Measurements from ENCODE around the gene LRIG1. TPM values are rescaled to one million over a fixed set of nuclear protein-coding genes. Genes with fewer than 3 reads are reported as not detected.
"Not testable (repeated sequence)": the region's sequence is repeated elsewhere in the genome, so short reads cannot be mapped to it uniquely, and the experiment has no call there.

The LRIG1 gene
- polyA plus RNA-seq, 3 donors: 15.3 to 105 (median 56.8) TPM

DNA sequence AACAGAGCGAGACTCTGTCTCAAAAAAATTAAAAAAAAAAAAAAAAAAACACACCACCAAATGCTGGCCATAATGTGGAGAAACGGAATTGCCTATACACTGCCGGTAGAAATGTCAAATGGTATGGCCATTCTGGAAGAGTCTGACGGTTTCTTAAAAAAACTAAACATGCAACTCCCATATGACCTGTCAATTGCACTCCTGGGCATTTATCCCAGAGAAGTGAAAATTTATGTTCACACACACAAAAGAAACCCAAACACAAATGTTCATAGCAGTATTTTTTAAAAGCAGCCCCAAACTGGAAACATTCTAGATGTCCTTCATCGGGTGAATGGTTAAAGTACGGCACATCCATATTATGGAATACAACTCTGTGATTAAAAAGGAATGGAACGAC lies 66.1 kb downstream of the LRIG1 start:
- 73 to 76% (median 74%) methylated on average over 7 of the region's 7 CpGs for WGBS, 3 donors
- H3K27ac ChIP-seq (ENCODE audit: low read depth, low read length): no peak overlapping the region

DNA sequence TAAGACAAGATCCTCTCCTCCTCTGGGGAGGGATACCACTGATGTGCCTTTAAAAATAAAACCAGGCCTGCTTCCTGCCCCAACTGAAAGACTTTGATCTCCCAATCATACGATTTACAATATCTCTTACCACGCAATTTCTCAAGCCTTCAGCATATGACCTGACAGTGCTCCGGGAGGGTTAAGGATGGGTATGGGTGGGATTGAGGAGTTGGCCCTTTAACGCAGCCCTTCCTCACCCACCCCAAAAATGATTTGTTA lies 67.4 kb downstream of the LRIG1 start:
- no peak overlapping the region for H3K27ac ChIP-seq (ENCODE audit: low read depth, low read length)
- 29 to 49% (median 32%) methylated on average over 4 of the region's 4 CpGs for WGBS, 3 donors

DNA sequence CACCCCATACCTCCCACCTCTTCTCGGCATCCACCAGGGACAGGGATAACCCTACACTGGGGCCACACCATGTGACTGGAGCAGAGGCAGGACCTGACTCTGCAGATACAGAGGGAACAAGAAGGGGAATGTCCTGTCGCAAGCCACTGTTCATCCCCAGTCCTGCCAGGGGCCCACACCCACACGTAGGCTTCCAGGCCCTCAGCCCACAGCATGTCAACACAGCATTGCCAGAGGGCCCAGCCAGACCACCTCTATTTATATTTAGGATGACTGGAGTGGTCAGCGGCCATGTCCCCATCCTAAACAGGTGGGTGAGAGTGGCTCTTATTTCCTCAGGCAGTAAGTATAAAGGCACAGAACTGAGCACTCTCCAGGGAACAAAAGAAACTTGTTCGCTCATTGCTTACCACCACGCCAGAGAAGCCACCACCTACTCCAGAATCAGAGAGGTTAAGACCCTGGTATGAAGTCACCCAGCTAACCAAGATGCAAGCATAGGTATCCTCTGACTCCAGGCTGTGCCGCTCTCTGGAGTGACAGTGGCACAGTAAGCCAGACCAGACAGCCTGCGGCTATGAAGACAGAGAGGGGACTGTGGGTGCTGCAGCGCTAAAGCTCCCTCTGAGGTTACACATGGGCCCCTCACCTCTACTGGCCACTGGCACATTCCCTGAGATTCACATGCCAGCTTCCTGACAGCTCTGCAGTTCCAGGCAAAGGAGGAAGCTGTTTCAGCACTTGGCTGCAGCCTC lies 67.9 kb downstream of the LRIG1 start:
- WGBS, 3 donors: 71 to 85% (median 79%) methylated on average over 9 of the region's 9 CpGs
- no peak overlapping the region for H3K27ac ChIP-seq (ENCODE audit: low read depth, low read length)

- H3K27ac ChIP-seq (ENCODE audit: low read depth, low read length): no peak overlapping the region
- 76 to 95% (median 94%) methylated on average over 11 of the region's 11 CpGs for WGBS, 3 donors
These were observed 68.6 kb downstream of the LRIG1 start for GRCh38 chr3:66432041-66432766.

DNA sequence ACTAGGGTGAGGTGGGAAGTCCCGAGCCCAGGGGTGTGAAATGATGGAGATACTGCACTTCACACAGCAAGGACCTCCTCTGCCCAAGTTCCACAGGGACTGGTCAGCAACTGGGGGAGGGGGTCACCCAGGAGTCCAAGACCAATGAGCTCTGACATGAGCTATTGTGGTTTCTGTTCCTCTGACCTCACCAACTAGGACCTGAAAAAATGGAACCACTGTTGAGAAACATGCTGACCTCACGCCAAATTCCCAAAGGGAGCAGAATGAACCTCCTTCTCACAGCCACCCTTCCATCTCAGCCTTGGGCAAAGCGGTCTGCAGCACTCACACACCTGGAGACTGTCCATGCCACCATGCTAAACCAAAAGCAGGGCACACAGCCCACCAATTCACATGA lies 69.3 kb downstream of the LRIG1 start:
- 83 to 90% (median 88%) methylated on average over 3 of the region's 3 CpGs for WGBS, 3 donors
- H3K27ac ChIP-seq (ENCODE audit: low read depth, low read length): no peak overlapping the region

- WGBS, 3 donors: 73 to 94% (median 93%) methylated on average over 8 of the region's 8 CpGs
- no peak overlapping the region for H3K27ac ChIP-seq (ENCODE audit: low read depth, low read length)
These were observed 69.9 kb downstream of the LRIG1 start for GRCh38 chr3:66430876-66431275.

DNA sequence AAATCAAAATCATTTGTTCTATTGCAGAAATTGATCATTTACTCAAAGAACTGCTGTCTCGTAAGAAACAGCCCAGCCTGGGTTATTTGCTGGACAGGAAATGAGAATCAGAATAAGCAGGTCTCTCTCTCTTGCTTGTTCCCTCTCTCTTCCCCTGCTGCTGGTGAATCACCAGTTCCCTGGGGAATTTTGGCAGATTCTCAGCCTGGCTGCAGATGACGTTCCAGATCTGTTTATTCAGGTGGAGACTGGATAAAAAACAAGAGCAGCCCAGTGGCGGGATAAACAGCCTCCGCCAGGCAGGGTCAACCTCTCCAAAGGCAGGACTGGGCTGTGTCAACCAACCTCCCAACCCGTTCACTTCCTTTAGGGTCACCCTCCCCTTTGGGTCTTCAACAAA lies 72.1 kb downstream of the LRIG1 start:
- H3K27ac ChIP-seq (ENCODE audit: low read depth, low read length): no peak overlapping the region
- WGBS, 3 donors: 16 to 49% (median 41%) methylated on average over 5 of the region's 5 CpGs

GRCh38 chr3:66427951-66428474 lies 72.8 kb downstream of the LRIG1 start:
- H3K27ac ChIP-seq (ENCODE audit: low read depth, low read length): no peak overlapping the region
- WGBS, 3 donors: 48 to 88% (median 83%) methylated on average over 5 of the region's 5 CpGs

- WGBS, 3 donors: 90 to 97% (median 94%) methylated on average over 3 of the region's 3 CpGs
- H3K27ac ChIP-seq (ENCODE audit: low read depth, low read length): no peak overlapping the region
These were observed 73.5 kb downstream of the LRIG1 start for GRCh38 chr3:66427352-66427751.

GRCh38 chr3:66426135-66426534 lies 74.7 kb downstream of the LRIG1 start:
- WGBS, 3 donors: 56 to 67% (median 64%) methylated on average over 1 of the region's 1 CpG
- H3K27ac ChIP-seq (ENCODE audit: low read depth, low read length): no peak overlapping the region

- WGBS, 3 donors: 34 to 92% (median 91%) methylated on average over 7 of the region's 7 CpGs
- no peak overlapping the region for H3K27ac ChIP-seq (ENCODE audit: low read depth, low read length)
These were observed 75.2 kb downstream of the LRIG1 start for GRCh38 chr3:66425576-66426114.

- H3K27ac ChIP-seq (ENCODE audit: low read depth, low read length): no peak overlapping the region
- WGBS, 3 donors: 25 to 59% (median 42%) methylated on average over 5 of the region's 5 CpGs
These were observed 75.8 kb downstream of the LRIG1 start for GRCh38 chr3:66425032-66425431.

- no peak overlapping the region for H3K27ac ChIP-seq (ENCODE audit: low read depth, low read length)
- WGBS, 3 donors: 35 to 50% (median 39%) methylated on average over 3 of the region's 3 CpGs
These were observed 77.0 kb downstream of the LRIG1 start for GRCh38 chr3:66423791-66424190.

DNA sequence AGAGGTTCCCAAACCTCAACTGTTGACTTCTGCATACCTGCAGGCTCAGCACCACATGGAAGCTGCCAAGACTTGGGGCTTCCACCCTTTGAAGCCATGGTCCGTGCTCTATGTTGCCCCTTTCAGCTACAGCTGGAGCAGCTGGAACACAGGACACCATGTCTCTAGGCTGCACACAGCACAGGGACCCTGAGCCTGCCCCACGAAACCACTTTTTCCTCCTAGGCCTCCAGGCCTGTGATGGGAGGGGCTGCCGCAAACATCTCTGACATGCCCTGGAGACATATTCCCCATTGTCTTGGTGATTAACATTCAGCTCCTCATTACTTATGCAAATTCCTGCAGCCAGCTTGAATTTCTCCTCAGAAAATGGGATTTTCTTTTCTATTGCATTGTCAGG lies 78.9 kb downstream of the LRIG1 start:
- 97 to 100% (median 98%) methylated on average over 3 of the region's 3 CpGs for WGBS, 3 donors
- not testable (repeated sequence) for H3K27ac ChIP-seq (ENCODE audit: low read depth, low read length)

DNA sequence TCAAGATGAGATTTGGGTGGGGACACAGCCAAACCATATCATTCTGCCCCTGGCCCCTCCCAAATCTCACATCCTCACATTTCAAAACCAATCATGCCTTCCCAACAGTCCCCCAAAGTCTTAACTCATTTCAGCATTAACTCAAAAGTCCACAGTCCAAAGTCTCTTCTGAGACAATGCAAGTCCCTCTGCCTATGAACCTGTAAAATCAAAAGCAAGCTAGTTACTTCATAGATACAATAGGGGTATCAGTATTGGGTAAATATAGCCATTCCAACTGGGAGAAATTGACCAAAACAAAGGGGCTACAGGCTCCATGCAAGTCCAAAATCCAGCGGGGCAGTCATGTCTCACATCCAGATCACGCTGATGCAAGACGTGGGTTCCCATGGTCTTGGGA lies 79.7 kb downstream of the LRIG1 start:
- 93 to 99% (median 99%) methylated on average over 3 of the region's 3 CpGs for WGBS, 3 donors
- not testable (repeated sequence) for H3K27ac ChIP-seq (ENCODE audit: low read depth, low read length)

DNA sequence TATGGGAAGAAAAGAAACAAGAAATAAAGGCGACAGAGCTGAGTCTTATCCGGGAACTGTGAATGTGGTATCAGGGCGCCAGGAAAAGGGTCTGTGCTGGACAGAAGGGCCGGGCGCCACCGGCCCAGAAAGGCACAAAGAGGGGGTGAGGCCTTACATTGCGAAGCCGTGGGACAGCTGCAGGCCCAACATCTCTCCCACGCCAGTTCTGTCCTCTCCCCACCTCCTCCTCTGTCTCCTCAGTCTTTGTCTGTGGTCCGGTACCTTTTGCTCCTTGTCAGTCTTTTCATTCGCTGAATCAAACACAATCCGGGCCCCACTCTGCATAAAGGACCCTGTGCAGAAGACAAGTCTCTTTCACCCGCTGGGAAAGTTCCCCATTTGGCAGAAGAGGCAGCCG lies 81.8 kb downstream of the LRIG1 start:
- H3K27ac ChIP-seq (ENCODE audit: low read depth, low read length): no peak overlapping the region
- WGBS, 3 donors: 59 to 96% (median 93%) methylated on average over 14 of the region's 14 CpGs

- no peak overlapping the region for H3K27ac ChIP-seq (ENCODE audit: low read depth, low read length)
- WGBS, 3 donors: 47 to 88% (median 71%) methylated on average over 12 of the region's 12 CpGs
These were observed 82.3 kb downstream of the LRIG1 start for GRCh38 chr3:66418475-66418931.

GRCh38 chr3:66416556-66417304 lies 84.1 kb downstream of the LRIG1 start:
- no peak overlapping the region for H3K27ac ChIP-seq (ENCODE audit: low read depth, low read length)
- WGBS, 3 donors: 49 to 83% (median 83%) methylated on average over 14 of the region's 14 CpGs

DNA sequence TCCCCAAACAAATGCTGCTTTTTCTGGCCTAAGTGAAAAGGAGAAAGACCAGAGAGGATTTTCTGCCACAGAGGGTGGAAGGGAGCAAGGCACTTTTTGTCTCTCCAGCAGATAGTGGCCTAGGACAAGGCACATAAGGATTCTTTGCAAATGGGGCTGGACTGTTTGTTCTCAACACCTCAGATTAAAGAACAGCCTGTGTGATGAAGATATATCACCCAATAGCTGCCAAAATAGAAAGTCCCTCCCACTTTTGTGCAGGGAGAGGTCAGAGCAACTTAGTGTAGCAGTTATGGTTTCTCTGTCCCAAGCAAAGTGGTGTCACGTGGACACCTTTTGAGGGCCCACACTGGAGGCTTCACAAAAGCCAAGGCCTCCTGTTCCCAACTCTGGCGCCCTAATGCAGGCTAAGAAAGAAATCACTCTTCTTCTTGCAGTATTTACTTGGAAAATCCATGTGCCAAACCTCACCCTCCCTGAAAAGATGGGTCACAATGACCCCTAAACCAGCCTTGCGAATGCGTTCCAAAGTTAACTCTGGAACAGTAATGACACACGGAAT lies 84.9 kb downstream of the LRIG1 start:
- H3K27ac ChIP-seq (ENCODE audit: low read depth, low read length): no peak overlapping the region

More for the DNA sequence above, 84.9 kb downstream of the LRIG1 start:
- WGBS, 3 donors: 53 to 71% (median 68%) methylated on average over 5 of the region's 5 CpGs
